GM19023 (cell line): ENCODE data around the gene ASTN2.

Source experiments
- ATAC-seq: cut with Tn5 transposase; IDR thresholded peaks from one replicate; pipeline ENCODE4 v1.9.1; 2021; ENCODE audit warnings: mild to moderate bottlenecking, moderate library complexity; ENCODE audit not compliant: unreplicated experiment

The ASTN2 gene

GRCh38 chr9:117365438-117365837 lies 49.4 kb downstream of the ASTN2 start:
- no peak for ATAC-seq

GRCh38 chr9:117363006-117363405 lies 51.9 kb downstream of the ASTN2 start:
- ATAC-seq = no peak

- ATAC-seq = no peak
These were observed 54.9 kb downstream of the ASTN2 start for GRCh38 chr9:117359910-117360309.

GRCh38 chr9:117355542-117355941 lies 59.3 kb downstream of the ASTN2 start:
- no peak for ATAC-seq

GRCh38 chr9:117354997-117355396 lies 59.9 kb downstream of the ASTN2 start:
- no peak for ATAC-seq

GRCh38 chr9:117354244-117354847 lies 60.5 kb downstream of the ASTN2 start:
- no peak for ATAC-seq

- ATAC-seq = no peak
These were observed 69.8 kb downstream of the ASTN2 start for GRCh38 chr9:117344892-117345660.

GRCh38 chr9:117343427-117343826 lies 71.4 kb downstream of the ASTN2 start:
- no peak for ATAC-seq

GRCh38 chr9:117341151-117341550 lies 73.7 kb downstream of the ASTN2 start:
- ATAC-seq = no peak

- ATAC-seq = no peak
These were observed 74.4 kb downstream of the ASTN2 start for GRCh38 chr9:117340422-117340821.

GRCh38 chr9:117335837-117336433 lies 78.9 kb downstream of the ASTN2 start:
- no peak for ATAC-seq

GRCh38 chr9:117334101-117334500 lies 80.8 kb downstream of the ASTN2 start:
- ATAC-seq = no peak

GRCh38 chr9:117325831-117326230 lies 89.0 kb downstream of the ASTN2 start:
- no peak for ATAC-seq

GRCh38 chr9:117325110-117325731 lies 89.6 kb downstream of the ASTN2 start:
- ATAC-seq = no peak

GRCh38 chr9:117323390-117323789 lies 91.5 kb downstream of the ASTN2 start:
- no peak for ATAC-seq

- ATAC-seq = no peak
These were observed 97.7 kb downstream of the ASTN2 start for GRCh38 chr9:117317192-117317591.

GRCh38 chr9:117315236-117315635 lies 99.6 kb downstream of the ASTN2 start:
- no peak for ATAC-seq

GRCh38 chr9:117313989-117314388 lies 100.9 kb downstream of the ASTN2 start:
- ATAC-seq = no peak

- no peak for ATAC-seq
These were observed 107.2 kb downstream of the ASTN2 start for GRCh38 chr9:117307701-117308100.

- ATAC-seq = no peak
These were observed 108.8 kb downstream of the ASTN2 start for GRCh38 chr9:117306032-117306431.

- ATAC-seq = no peak
These were observed 109.4 kb downstream of the ASTN2 start for GRCh38 chr9:117305454-117305853.

GRCh38 chr9:117304549-117304948 lies 110.3 kb downstream of the ASTN2 start:
- ATAC-seq = no peak
